ENCODE data around the gene AFF3.

- TF ChIP-seq FOXA1 (IDR thresholded peaks at IDR 0.05) (no peak), HDGF (IDR thresholded peaks at IDR 0.05; ENCODE audit: borderline replicate concordance) (no peak), FOXM1 (IDR thresholded peaks at IDR 0.05; ENCODE audit: borderline replicate concordance) (no peak)
These were observed 106.4 kb downstream of the AFF3 start for GRCh38 chr2:100036026-100036425.

Measured in HEK293T (cell line).